ENCODE measurements around the gene FAM76A. TPM values are rescaled to one million over a fixed set of nuclear protein-coding genes. Genes with fewer than 3 reads are reported as not detected.

FAM76A gene
- total RNA-seq, 1 donor from 2014 or later, result 6.1 TPM

DNA sequence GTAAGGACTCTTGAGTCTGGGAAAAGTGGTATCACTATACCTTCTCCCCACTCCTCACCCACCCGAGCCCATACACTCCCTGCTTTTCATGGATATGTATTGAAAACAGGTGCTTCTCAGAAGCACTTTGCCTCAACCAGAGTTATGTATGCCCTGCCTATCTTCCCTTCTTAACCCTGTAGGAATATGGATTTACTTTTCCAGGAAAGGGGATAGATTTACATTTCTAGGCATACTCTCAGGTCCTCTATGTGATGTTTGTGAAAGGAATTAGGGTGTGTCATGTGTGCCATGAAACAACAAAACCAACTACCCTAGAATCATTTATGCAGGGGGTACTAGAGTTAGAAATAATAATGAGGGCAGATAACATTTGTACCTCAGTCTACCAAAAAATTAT, 36.3 kb downstream of the FAM76A start:
- DNase-seq (ENCODE audit: low read depth) (no peak), FAIRE-seq (no peak)
- H3K9me3 ChIP-seq (ENCODE audit: insufficient read depth, low read depth, low read length), result no peaks in the 10 kb centered on the region
- no peak overlapping the region for H3K4me2 ChIP-seq (ENCODE audit: low read length)
- H3K27ac Mint-ChIP-seq (ENCODE audit: unreplicated experiment), result no peak overlapping the region
- H3K4me1 ChIP-seq (ENCODE audit: insufficient read depth, low read length), result no peaks in the 10 kb centered on the region
- no peak overlapping the region for H3K27ac ChIP-seq (ENCODE audit: low read depth, low read length)
- no peak overlapping the region for H3K4me3 ChIP-seq (ENCODE audit: insufficient read depth, low read depth, low read length)
- H2AFZ ChIP-seq (ENCODE audit: low read depth, low read length), result no peak overlapping the region
- H3K79me2 ChIP-seq (ENCODE audit: insufficient read depth, low read length), result no peaks in the 10 kb centered on the region
- H3K4me3 Mint-ChIP-seq (ENCODE audit: unreplicated experiment), result no peak overlapping the region
- peaks cover 3% of the 10 kb centered on the region for H3K27me3 Mint-ChIP-seq (ENCODE audit: low read depth, unreplicated experiment)
- peaks cover 4% of the 10 kb centered on the region for H3K36me3 ChIP-seq (ENCODE audit: insufficient read depth, low read length)
- TF ChIP-seq EZH2 (IDR thresholded peaks at IDR 0.05; ENCODE audit: insufficient read depth, low read length), result no peak
- TF ChIP-seq, protein P1, sequence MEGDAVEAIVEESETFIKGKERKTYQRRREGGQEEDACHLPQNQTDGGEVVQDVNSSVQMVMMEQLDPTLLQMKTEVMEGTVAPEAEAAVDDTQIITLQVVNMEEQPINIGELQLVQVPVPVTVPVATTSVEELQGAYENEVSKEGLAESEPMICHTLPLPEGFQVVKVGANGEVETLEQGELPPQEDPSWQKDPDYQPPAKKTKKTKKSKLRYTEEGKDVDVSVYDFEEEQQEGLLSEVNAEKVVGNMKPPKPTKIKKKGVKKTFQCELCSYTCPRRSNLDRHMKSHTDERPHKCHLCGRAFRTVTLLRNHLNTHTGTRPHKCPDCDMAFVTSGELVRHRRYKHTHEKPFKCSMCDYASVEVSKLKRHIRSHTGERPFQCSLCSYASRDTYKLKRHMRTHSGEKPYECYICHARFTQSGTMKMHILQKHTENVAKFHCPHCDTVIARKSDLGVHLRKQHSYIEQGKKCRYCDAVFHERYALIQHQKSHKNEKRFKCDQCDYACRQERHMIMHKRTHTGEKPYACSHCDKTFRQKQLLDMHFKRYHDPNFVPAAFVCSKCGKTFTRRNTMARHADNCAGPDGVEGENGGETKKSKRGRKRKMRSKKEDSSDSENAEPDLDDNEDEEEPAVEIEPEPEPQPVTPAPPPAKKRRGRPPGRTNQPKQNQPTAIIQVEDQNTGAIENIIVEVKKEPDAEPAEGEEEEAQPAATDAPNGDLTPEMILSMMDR (IDR thresholded peaks at IDR 0.05; ENCODE audit: insufficient read depth, low read depth, low read length), result no peak
- no peaks in the 10 kb centered on the region for H3K27me3 ChIP-seq (ENCODE audit: insufficient read depth, low read length)
- no peaks in the 10 kb centered on the region for H3K4me1 Mint-ChIP-seq (ENCODE audit: low read depth, unreplicated experiment)
- no peak overlapping the region for H3K9ac ChIP-seq (ENCODE audit: low read length)
- H3K9me3 Mint-ChIP-seq (ENCODE audit: unreplicated experiment), result no peaks in the 10 kb centered on the region
- no peaks in the 10 kb centered on the region for H4K20me1 ChIP-seq (ENCODE audit: insufficient read depth, low read length)
- peaks cover 5% of the 10 kb centered on the region for H3K36me3 Mint-ChIP-seq (ENCODE audit: low read depth, unreplicated experiment)

DNA sequence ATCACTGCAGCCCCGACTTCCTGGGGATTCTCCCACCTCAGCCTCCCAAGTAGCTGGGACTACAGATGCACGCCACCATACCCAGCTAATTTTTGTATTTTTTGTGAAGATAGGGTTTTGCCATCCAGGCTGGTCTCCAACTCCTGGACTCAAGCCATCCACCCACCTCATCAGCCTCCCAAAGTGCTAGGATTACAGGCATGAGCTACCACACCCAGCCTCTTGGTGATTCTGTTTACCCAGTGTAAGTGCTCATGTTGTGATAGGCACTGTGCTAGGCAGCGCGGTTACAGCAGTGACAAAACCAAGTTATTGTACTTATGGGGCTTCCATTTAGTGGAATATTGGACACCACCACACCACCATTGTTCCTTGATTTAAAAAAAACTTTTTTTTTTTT, 37.6 kb downstream of the FAM76A start:
- H2AFZ ChIP-seq (ENCODE audit: low read depth, low read length), result no peak overlapping the region
- FAIRE-seq (no peak), DNase-seq (ENCODE audit: low read depth) (no peak)
- H3K27me3 ChIP-seq (ENCODE audit: insufficient read depth, low read length), result no peaks in the 10 kb centered on the region
- H3K27ac Mint-ChIP-seq (ENCODE audit: unreplicated experiment), result peak overlapping the region; percentile 34
- H3K9me3 Mint-ChIP-seq (ENCODE audit: unreplicated experiment), result no peaks in the 10 kb centered on the region
- H3K36me3 ChIP-seq (ENCODE audit: insufficient read depth, low read length), result peaks cover 4% of the 10 kb centered on the region
- H3K36me3 Mint-ChIP-seq (ENCODE audit: low read depth, unreplicated experiment), result peaks cover 2% of the 10 kb centered on the region
- H3K4me3 Mint-ChIP-seq (ENCODE audit: unreplicated experiment), result no peak overlapping the region
- H3K4me2 ChIP-seq (ENCODE audit: low read length), result no peak overlapping the region
- no peak overlapping the region for H3K4me3 ChIP-seq (ENCODE audit: insufficient read depth, low read depth, low read length)
- H3K4me1 Mint-ChIP-seq (ENCODE audit: low read depth, unreplicated experiment), result no peaks in the 10 kb centered on the region
- no peaks in the 10 kb centered on the region for H3K9me3 ChIP-seq (ENCODE audit: insufficient read depth, low read depth, low read length)
- no peaks in the 10 kb centered on the region for H3K4me1 ChIP-seq (ENCODE audit: insufficient read depth, low read length)
- H4K20me1 ChIP-seq (ENCODE audit: insufficient read depth, low read length), result no peaks in the 10 kb centered on the region
- TF ChIP-seq EZH2 (IDR thresholded peaks at IDR 0.05; ENCODE audit: insufficient read depth, low read length), result no peak
- TF ChIP-seq, protein P1 (IDR thresholded peaks at IDR 0.05; ENCODE audit: insufficient read depth, low read depth, low read length), result no peak
- H3K27ac ChIP-seq (ENCODE audit: low read depth, low read length), result no peak overlapping the region
- H3K79me2 ChIP-seq (ENCODE audit: insufficient read depth, low read length), result no peaks in the 10 kb centered on the region
- no peak overlapping the region for H3K9ac ChIP-seq (ENCODE audit: low read length)
- peaks cover 3% of the 10 kb centered on the region for H3K27me3 Mint-ChIP-seq (ENCODE audit: low read depth, unreplicated experiment)

DNA sequence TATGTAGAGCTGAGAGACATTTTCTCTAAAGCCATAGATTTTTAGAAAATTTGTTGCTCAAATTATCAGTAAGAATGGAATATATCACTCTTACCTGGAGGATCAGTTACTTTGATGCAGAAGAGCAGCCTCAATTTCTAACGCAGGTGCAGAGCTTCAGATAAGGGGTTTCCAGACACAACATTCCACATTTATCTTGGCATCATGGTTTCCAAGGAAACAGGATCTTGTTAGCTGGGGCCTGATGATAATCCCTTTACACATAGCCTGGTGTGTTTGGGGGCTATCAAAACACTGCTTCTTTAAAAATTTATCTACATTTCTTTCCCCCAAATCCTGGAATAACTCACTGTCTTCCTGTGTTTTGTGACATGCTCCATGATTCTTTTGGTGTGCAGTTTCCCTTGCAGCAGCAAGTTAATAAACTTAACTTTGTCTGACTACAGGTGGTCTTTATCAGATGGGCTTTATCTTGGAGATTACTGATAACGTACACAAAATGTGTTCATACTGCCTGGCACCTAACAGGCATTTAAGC, 44.6 kb downstream of the FAM76A start:
- H3K4me1 ChIP-seq (ENCODE audit: insufficient read depth, low read length), result peaks cover 9% of the 10 kb centered on the region
- H3K4me3 ChIP-seq (ENCODE audit: insufficient read depth, low read depth, low read length), result no peak overlapping the region
- Mint-ChIP-seq H3K27ac (ENCODE audit: unreplicated experiment) (no peak overlapping the region), H3K9me3 (ENCODE audit: unreplicated experiment) (no peaks in the 10 kb centered on the region), H3K36me3 (ENCODE audit: low read depth, unreplicated experiment) (no peaks in the 10 kb centered on the region), H3K4me1 (ENCODE audit: low read depth, unreplicated experiment) (peaks cover 8% of the 10 kb centered on the region), H3K4me3 (ENCODE audit: unreplicated experiment) (no peak overlapping the region), H3K27me3 (ENCODE audit: low read depth, unreplicated experiment) (peaks cover 3% of the 10 kb centered on the region)
- H3K27ac ChIP-seq (ENCODE audit: low read depth, low read length), result no peak overlapping the region
- no peaks in the 10 kb centered on the region for H3K9me3 ChIP-seq (ENCODE audit: insufficient read depth, low read depth, low read length)
- FAIRE-seq (no peak), DNase-seq (ENCODE audit: low read depth) (no peak)
- no peaks in the 10 kb centered on the region for H3K36me3 ChIP-seq (ENCODE audit: insufficient read depth, low read length)
- H3K79me2 ChIP-seq (ENCODE audit: insufficient read depth, low read length), result peaks cover 23% of the 10 kb centered on the region
- H4K20me1 ChIP-seq (ENCODE audit: insufficient read depth, low read length), result peaks cover 13% of the 10 kb centered on the region
- H3K4me2 ChIP-seq (ENCODE audit: low read length), result no peak overlapping the region
- H3K27me3 ChIP-seq (ENCODE audit: insufficient read depth, low read length), result no peaks in the 10 kb centered on the region
- H2AFZ ChIP-seq (ENCODE audit: low read depth, low read length), result no peak overlapping the region
- TF ChIP-seq, protein P1 (IDR thresholded peaks at IDR 0.05; ENCODE audit: insufficient read depth, low read depth, low read length), result no peak
- no peak for TF ChIP-seq EZH2 (IDR thresholded peaks at IDR 0.05; ENCODE audit: insufficient read depth, low read length)
- no peak overlapping the region for H3K9ac ChIP-seq (ENCODE audit: low read length)
